Measurements from ENCODE around the gene EPN2.

DNA sequence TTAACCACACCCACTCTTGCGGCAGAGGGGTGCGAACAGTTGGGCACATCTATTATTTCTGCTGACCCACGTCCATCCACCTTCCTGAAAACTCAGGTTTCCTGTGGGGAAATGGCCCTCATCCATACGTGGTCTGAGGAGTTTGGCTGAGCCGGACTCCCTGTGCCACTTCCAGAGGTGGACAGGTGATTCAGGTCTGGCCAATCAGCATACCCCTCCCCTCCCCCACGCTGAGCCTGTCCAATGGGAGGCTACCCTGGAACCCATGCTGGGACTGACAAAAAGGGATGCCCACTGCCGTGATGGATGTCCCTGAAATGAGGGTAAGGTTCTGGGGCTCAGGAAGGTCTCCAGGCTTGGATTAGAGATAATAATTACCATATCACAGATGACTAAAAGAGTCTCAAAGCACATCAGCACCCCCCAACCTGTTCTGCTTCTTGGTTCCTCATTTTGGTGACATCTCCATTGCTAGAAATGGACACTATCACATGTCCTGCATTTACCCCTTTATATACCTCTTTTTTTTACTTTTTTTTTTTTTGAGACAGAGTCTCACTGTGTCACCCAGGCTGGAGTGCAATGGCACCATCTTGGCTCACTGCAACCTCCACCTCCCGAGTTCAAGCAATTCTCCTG lies 135.8 kb downstream of the EPN2 start:
- TF ChIP-seq, protein P1, sequence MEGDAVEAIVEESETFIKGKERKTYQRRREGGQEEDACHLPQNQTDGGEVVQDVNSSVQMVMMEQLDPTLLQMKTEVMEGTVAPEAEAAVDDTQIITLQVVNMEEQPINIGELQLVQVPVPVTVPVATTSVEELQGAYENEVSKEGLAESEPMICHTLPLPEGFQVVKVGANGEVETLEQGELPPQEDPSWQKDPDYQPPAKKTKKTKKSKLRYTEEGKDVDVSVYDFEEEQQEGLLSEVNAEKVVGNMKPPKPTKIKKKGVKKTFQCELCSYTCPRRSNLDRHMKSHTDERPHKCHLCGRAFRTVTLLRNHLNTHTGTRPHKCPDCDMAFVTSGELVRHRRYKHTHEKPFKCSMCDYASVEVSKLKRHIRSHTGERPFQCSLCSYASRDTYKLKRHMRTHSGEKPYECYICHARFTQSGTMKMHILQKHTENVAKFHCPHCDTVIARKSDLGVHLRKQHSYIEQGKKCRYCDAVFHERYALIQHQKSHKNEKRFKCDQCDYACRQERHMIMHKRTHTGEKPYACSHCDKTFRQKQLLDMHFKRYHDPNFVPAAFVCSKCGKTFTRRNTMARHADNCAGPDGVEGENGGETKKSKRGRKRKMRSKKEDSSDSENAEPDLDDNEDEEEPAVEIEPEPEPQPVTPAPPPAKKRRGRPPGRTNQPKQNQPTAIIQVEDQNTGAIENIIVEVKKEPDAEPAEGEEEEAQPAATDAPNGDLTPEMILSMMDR (IDR thresholded peaks at IDR 0.05; ENCODE audit: poor library complexity), result no peak
- TF ChIP-seq EZH2phosphoT487 (IDR thresholded peaks at IDR 0.05; ENCODE audit: low read depth, severe bottlenecking, unreplicated experiment), result no peak

Data from hepatocyte (in vitro differentiated cells).